ENCODE measurements around the gene MXRA8.
A peak's percentile ranks its signal among the peaks of the same experiment; 100 is the strongest.

MXRA8 gene

DNA sequence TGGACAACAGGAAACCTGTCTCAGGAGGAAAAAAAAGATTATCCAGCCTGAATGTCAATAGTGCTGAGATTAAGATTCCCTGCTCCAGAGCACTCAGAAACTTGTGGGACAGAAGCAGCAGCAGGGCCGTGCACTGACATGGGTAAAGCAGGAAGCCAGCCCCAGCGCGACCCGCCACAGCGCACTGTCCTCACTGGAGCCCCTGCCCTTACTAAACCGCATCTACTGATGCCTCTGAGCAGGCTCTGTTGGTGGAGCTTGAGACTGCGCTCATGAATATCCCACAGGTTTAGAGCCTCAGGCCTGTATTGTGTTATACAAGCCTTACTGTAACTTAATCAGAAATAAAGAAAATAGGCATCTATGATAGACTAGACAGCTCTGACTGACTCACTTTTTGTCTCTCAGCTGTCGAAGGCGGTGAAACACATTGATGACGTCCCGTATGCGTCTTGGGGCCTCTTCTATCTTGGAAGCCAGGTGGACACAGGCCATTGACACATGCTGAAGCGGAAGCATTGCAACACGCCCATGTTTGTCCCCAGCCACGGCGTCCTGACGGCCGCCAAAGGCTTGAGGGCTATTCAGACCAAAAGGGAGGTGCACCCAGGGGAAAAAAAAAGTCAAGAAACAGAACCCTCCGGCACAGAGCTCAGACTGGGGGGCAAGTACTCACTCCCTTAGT is 39.6 kb upstream of the MXRA8 start:
- peak overlapping the region; percentile 95 for H3K27ac ChIP-seq
- TF ChIP-seq CTCF (conservative IDR thresholded peaks at IDR 0.05): no peak

- no peak overlapping the region for H3K27ac ChIP-seq
- TF ChIP-seq CTCF (conservative IDR thresholded peaks at IDR 0.05): no peak
Observed at GRCh38 chr1:1395166-1395565, 36.8 kb upstream of the MXRA8 start.

GRCh38 chr1:1394116-1394515 is 35.8 kb upstream of the MXRA8 start:
- no peak overlapping the region for H3K27ac ChIP-seq
- no peak for TF ChIP-seq CTCF (conservative IDR thresholded peaks at IDR 0.05)

DNA sequence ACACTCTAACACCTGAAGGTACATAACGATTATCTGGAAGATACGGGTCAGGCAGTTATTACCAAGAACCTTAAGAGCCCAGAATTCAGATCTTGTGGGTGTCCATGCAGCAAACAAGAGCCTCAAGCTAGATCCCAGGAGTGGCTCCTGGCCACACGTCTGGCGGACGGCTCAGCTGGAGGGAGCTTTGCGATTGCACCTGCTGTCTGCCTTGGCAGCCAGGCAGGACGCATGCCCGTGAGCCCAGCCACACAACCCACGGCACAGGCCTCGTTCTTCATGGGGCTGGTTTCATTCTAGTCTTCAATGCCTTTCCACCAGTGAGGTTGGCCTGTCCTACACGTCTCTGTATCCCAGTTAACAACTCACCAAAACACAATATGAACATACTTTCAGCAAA is 35.1 kb upstream of the MXRA8 start:
- TF ChIP-seq CTCF (conservative IDR thresholded peaks at IDR 0.05): no peak
- no peak overlapping the region for H3K27ac ChIP-seq

GRCh38 chr1:1393014-1393413 is 34.7 kb upstream of the MXRA8 start:
- no peak overlapping the region; the same call in 1 of the 2 replicates for H3K27ac ChIP-seq
- TF ChIP-seq CTCF (conservative IDR thresholded peaks at IDR 0.05): no peak

DNA sequence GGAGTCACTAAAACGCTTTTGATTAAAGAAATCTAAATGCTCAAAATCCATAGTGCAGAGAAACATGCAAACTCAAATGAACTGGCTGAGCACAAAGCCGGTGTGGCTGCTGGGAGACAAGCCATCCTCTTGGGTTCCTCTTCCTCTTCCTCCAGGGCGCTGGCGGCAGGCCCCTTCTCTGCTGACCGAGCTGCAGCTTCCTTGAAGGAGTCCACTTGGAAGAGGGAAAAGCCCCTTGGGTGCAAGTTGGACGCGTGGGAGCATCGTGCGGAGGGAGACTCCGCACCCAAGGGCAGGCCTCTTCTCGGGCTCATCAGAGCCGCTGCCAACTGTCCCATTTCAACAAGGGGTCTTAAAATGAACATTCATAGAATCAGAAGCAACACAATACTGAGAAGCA is 32.9 kb upstream of the MXRA8 start:
- TF ChIP-seq CTCF (conservative IDR thresholded peaks at IDR 0.05): no peak

DNA sequence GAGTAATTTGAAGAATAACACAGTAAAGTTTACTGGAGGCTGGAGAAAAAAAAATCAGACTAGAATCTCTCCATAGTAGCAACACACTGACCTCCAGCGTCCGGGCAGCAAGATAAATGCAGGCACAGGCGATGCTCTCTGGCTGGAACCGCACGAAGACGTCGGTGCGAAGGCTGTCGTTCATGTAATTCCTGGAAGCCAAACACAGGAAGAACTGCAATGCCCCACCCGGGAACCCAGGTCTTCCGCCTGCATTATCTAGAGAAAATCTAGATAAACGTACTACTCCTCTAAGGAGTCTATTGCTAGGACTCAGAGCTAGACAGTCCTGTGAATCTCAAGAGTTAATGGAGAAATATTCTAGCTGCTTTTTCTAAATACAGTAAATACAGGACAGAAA is 32.3 kb upstream of the MXRA8 start:
- TF ChIP-seq CTCF (conservative IDR thresholded peaks at IDR 0.05): no peak
- no peak overlapping the region for H3K27ac ChIP-seq

More for the DNA sequence above, 32.9 kb upstream of the MXRA8 start:
- H3K27ac ChIP-seq: no peak overlapping the region

Measured in VCaP (cell line).